ENCODE measurements around the gene MAP2K2.

The MAP2K2 gene

DNA sequence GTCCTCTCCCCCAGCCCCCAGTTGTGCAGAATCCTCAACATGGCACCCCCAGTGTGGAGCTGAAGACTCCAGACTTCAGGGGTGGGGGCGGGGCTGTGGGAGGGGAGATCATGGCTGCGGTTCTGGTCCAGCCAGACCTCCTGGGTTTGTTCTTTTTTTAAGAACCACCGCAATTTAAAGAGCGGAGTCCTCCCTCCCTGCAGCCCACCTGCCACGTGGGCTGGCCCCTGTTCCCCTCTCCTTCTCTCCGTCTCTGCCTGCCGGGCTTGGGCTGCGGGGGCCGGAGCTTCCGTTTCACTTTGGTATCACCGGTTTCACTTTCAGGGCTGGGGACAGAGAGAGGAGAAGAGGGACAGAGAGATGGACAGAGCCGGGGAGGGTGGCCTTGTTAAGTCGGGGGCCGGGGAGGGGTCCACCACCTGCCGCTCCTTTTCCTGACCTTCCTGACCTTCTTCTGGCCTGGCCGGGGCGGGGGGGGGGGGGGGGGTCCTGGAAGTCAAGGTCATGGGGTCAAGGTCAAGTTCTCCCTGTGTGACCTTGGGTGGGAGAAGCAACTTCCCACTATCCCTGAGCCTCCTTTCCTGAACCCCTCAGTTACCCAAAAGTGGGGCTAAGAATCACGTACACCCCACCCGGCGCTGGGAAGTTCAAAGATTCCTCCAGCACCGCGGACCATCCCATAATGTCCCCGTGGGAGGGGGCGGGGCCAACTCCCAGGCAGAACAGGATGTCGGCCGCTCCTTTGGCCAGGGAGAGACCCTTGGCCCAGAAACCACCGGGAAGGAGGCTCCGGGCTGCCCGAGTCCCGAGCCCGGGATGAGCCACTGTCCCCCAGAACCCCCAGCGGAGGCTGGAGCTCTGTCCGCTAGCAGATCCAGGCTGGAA is 45.9 kb downstream of the MAP2K2 start:
- peak in 1 of 2 donors; percentile 54 for DNase-seq (ENCODE audit: low read depth in 2 of 2)

DNA sequence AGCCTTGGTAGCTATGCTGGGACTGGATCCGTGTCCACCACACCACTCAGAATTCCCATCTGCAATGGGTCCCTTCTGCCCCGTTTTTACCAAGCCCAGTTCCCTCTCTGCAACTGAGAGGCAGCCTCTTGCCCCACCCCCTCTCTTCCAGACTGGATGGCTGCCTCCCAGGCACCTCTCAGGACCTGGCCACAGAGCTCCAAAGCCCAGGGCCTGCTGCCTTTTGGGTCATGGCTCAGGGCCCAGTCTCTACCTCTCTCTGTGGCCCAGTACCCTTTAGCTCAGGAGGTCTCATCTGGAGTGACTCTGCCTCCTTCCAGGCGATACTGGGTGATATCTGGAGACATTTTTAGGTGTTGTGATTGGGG is 46.9 kb downstream of the MAP2K2 start:
- no peak for DNase-seq (ENCODE audit: low read depth in 2 of 2)

DNA sequence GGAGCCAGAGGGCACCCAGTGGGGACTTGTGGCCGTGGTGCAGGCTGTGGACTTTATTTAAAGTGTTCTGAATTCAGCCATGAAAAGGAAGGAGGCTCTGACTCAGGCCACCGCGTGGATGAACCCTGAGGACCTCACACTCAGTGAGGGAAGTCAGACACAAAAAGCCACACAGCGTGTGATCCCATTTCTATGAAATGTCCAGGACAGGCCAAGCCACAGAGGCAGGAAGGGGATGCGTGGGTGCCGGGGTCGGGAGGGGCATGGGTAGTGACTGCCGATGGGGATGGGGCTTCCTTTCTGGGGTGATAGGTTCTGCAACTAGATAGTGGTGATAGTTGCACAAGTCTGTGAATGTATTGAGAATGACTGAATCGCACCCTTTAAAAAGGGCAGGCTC is 48.5 kb downstream of the MAP2K2 start:
- no peak for DNase-seq (ENCODE audit: low read depth in 2 of 2)

DNA sequence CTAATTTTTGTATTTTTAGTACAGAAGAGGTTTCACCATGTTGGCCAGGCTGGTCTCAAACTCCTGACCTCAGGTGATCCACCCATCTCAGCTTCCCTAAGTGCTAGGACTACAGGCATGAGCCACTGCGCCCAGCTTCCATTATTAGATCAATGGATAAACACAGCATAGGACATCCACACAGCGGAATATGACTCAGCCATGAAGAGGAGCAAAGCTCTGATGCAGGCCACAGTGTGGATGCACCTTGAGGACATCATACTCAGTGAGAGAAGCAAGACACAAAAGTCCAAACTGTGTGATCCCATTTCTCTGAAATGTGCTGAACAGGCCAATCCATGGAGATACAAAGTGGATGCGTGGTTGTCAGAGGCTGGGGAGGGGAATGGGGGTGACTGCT is 52.3 kb downstream of the MAP2K2 start:
- no peak for DNase-seq (ENCODE audit: low read depth in 2 of 2)

DNA sequence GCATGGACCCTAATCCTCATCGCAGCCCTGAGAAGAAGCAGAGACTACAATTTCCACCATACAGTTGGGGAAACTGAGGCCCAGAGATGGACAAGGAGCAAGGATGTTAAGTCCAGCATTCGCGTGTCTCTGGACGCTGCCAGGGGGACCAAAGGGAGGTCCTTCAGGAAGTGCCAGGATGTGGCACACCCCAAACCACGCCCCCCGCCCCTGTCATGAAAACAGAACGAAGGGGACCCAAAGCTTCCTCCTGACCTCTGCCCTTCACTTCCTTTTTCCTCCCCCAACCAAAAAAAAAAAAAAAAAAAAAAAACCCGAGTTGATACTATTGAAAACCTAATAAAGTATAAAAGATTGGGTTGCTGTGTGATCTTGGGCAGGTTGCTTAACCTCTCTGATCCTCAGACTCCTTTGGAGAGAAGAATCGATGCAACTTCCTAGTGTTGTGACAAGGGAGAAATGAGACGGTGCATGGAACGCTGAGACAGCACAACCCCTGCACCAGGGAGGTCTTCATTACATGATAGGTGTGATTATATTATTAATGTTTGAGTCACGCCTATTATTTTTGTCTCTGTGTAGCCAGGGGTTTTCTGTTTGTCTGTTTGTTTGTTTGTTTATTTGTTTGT is 54.5 kb downstream of the MAP2K2 start:
- DNase-seq (ENCODE audit: low read depth in 2 of 2) = no peak

DNA sequence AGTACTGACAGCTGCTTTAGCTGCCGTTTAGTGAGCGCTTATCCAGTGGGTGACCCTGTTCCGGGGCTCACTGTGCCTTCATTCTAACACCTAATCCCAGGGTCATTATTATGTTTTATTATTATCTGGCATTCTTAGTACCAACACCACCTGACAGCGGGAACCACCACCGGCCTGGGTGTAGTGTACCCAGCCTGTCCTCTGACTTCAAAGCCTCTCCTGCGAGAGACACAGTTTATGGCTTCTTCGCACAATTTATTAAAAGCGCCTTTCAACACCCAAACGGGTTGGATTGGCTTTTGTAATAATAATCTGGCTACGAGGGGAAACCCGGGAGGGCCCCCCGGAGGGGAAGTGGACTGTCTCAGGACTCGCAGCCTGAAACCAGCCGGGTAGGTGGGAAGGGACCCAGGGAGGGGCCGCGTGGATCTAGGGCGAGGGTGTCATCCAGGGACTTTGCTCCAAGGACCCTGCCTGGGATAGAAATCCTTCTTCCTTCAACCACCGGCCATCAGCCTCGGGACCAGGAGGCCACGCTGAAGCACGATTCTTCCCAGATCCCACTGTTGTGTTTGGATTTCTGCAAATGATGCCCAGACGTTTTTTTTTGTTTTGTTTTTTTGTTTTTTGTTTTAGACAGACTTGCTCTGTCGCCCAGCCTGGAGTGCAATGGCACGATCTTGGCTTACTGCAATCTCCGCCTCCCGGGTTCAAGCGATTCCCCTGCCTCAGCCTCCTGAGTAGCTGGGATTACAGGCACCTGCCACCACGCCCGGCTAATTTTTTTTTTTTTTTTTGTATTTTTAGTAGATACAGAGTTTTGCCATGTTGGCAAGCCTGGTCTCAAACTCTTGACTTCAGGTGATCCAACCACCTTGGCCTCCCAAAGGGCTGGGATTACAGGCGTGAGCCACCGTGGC is 55.6 kb downstream of the MAP2K2 start:
- DNase-seq (ENCODE audit: low read depth in 2 of 2) = no peak

DNA sequence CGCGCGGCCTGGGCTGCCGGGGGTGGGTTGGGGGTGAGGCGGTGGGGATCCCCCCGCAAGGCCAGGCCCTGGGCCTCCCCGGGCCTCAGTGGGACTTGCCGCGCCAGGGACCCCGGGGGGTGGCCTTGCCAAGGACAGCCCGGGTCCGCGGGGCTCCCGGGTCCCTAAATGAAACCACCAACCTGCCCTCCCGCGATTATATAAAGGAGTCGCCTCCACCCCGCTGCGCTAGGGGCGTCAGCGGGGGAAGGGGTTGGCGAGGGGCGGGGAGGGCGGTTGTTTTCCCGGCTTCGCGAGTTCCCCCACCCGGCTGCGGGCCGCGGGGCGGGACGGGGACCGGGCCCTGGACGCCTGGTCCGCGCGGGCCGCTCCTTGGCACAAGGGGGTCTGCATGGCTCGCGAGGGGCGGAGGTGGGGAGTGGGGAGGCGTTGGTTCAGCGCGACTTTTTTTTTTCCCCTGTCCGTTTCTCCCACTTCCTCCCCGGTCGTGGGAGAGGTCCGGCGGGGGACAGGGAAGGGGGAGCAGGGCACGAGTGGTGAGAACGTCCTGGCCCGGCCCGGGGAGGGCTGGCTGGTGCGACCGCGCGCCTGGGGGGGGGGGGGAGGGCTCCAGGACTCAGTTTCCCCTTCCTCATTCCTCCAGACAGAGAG is 56.4 kb downstream of the MAP2K2 start:
- DNase-seq (ENCODE audit: low read depth in 2 of 2) = no peak

DNA sequence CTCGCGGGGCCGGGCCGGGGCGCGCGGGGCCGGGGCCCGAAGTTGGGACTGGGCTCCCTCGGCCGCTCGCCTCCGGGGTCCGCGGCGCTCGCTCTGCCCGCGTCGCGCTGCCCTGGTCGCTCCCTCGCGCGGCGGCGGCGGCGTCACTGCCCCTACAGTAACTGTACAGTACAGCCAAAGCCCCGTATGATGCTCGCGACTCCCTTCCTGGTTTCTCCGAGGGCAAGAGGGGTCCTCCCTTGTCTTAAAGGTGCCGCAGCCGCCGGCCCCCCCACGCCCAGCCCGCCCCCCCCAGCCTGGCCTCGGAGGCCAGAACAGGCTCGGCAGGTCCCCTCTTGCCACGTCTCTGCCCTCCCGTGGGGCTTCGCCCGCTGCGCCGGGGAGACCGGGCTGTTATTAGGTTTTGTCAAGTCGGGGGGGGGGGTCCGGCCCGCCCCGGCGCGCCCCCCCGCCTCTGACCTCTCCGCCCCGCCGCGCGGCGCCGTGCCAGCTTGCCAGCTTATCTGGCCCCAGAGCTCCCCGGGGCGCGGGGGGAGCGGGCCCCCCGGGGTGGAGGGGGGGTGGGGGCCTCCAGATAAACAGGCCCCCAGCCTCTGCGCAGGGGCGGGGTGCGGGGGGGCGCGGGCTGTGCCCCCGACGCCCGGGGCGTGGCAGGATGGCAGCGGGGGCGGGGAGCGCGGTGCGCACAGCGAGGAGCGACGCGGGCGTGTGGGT is 57.1 kb downstream of the MAP2K2 start, which contains the start of gene ZBTB7A:
Gene ZBTB7A (minus strand): TSS at position 218 of the 714 bp plus-strand sequence. CDS start 11,667 bp downstream, outside the sequence.
- DNase-seq (ENCODE audit: low read depth in 2 of 2) = peak; percentile 66 to 81

DNA sequence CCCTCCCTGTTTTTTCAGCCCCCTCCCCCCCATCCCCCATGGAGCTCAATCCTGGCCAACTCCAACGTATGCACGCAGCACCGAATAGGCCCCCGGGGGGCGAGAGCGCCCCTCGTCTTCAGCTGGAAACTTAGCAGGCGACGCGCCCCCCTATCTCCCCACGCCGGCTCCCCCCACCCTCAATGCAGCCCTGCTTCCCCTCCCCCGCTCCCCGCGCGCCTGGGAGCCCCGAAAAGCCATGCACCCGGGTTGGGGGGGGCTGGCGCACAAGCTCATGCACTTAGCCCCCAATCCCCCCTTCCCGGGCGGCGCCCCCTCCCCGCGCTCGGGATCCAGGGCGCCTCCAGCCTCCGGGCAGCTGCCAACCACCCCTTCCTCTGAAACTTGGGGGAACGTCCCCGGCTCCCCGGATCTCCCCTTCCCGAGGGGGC is 57.7 kb downstream of the MAP2K2 start:
- DNase-seq (ENCODE audit: low read depth in 2 of 2) = peak in 1 of 2 donors; percentile 60

DNA sequence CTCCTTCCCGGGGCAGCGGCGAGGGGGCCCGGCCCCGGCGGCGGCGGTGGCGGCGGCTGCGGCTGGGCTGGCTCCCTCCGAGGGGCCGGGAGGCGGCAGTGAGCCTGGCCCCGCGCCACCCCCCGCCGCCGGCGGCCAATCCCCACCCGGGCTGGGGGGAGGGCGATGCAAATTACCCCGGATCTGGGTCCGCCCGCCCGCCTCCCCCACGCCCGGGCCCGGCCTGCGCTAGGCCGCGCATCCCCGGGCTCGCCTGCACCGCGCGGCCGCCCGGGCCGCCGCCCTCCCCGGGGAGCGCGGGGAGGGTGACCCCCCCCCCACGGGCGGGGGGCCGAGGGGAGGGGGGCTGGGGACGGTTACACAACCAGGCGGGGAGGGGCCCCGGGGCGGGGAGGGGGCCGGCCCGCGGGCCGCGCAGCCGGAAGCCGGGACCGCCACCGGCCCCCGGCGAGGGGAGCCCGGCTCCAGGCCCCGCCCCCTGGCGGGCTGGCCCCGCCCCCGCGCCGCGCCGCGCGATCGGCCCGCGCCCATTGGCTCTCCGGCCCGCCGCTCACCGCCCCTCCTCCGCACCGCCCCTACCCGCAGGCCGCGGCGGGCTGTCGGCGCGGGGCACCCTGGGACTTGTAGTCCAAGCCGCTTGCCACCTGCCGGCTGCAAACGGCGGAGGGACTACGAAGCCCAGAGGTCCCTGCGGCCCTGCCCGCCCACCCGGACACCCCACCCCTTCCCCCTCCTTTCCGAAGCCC is 58.3 kb downstream of the MAP2K2 start:
- DNase-seq (ENCODE audit: low read depth in 2 of 2) = peak; percentile 89 to 98

DNA sequence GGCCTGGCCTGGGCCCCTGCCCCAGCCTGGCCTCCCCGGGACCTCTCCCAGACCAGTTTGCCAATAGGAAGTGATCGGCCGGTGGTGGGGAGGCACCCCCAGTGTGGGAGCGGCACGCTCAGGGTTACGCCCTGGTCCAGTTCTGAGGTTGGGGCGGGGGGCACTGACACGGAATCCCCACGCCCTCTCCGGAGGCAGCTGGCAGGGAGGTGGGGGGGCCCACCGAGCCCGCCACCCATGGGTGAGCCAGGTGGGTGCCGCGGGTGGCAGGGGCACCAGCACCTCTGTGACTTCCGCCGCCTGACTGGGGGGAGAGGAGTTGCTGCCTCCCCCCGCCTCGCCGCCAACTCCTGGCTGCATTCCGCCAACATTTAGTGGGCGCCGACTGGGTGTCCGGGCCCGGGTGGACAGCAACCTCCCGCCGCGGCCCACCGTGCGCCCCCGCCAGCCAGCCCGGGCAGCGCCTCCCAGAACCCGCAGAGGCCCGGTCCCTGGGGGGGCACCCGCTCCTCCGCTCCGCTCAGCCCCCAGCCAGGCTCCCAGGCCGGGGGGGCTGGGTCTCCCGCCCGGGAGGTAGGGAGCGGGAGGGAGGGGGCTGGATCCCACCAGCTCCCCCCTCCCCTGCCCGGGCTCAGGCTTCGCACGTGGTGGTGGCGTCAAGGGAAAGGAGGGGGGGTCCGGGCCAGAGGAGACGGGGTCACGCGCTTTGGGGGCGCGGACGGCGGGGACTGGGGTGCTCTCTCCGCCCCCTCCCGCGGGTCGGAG is 59.2 kb downstream of the MAP2K2 start:
- DNase-seq (ENCODE audit: low read depth in 2 of 2) = peak in 1 of 2 donors; percentile 53

DNA sequence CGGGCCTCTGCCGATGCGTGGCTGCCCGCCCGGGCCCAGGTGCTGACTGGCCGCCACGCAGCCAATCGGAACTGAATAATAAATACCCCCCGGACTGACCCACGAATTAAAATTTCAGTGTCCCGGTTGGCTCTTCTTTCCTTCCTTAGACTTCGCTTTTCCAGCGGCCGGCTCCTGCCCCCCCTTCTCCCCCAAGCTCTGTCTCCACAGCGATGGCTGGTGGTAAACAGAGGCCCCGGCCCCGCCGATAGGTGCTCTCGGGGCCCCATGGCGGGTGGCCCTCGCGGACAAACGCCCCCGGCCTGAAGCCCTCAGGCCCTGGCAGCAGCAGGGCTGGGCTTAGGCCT is 59.8 kb downstream of the MAP2K2 start:
- no peak for DNase-seq (ENCODE audit: low read depth in 2 of 2)

DNA sequence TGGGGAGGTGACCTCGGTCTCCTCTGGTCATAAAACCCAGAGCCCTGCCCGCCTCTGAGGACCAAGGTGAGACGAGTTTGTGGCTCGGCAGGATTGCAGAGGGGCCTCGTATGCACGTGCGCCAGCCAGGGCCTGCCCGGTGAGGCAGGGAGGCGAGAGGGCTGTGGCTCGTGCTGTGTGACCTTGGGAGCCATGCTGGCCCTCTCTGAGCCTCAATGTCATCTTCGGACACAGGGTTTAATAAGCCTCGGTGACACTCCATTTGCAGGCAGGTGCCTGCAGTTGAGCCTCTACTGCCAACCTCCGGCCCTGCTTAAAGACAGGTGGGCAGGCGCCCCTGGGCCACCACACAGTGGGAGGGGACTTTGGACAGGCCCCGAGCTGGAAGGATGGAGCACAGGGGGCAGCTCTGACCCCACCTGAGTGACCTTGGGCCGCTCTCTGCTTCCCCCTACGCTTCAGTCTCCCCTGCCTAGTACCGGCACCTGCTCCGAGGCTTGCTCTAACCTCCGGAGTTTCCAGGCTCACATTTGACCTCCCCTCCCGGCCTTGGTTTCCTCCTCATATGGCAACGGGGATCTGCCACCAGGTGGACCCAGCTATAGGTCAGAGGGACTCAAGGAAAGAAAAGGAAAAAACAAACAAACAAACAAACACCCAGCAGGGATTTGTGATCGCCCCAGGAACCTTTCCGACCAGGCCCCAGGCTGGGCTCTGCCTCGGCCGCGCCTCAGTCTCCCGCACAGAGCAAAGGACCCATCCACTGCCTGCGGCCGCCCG is 60.4 kb downstream of the MAP2K2 start:
- no peak for DNase-seq (ENCODE audit: low read depth in 2 of 2)

DNA sequence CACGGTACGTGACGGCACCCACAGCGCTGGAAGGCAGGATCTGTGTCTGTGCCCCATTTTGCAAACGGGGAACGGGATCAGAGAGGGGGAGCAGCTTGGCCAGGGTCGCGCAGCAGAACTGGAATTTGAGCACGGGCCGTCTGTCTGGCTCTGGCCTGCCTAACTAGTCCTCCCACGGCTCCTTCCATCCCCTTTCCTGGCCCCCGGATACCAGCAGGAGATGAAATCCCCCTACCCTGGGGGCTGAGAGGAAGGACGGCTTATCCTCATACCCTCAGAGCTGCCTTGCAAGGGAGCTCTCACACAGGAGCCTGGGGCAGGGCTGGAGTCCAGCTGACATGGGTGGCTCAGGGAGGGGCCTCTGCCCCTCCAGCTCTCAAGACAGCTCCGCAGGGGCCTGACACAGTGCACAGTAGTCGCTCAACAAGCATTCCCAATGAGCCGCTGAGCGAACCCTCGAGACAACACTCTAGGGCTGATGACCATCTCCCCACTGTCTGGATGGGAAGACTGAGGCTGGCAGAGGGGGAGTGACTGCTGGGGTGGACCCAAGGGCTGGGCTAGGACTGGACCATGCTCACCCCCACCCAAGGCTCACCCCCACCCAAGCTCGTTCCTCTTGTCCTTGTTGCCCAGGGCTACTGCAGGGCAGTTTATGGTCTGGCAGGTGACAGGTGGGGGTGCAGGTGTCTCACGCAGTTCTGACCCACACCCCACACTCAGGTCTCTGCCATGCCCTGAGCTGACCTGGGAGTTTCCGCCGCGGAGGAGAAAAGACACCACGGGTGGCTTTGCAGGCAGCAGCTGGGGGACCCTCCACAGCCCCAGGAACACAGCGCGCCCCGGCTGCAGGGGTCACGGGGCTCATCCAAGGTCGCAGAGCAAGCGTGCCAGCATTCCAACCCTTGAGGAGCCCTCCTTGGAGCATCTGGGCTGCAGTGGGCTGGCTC is 61.2 kb downstream of the MAP2K2 start:
- DNase-seq (ENCODE audit: low read depth in 2 of 2) = no peak

DNA sequence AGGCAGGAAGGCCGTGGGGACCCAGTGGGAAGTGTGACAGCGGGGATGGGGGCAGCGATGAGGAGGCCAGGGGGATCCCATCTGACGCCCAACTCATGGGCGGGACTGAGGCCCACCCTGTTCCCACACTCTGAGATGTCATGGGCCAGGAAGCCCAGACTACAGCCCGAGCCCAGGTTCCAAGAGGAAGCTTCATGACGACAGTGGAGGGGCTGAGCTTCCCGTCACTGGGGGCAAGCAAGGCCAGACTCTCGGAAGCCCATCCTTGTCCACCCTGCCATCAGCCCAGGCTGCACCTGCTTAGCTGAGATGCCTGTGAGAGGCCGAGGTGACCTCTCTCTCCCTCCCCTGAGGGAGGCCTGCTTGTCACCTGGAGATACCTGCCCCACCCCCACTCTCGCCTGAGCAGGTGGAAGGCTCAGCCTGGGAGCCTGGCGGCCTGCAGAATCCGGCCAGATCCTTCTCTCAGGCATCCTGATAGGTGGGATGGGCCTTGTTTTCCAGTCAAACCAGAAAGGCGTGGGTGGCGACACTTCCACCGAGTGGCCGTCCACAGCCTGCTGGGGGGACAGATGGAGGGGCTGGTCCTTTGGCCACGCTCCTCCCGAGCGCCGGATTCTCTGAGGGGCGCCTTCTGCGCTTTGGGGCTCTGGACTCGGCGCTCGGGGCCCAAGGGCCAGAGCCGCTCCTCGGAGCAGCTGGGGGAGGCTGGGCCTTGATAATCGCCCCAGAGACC is 62.1 kb downstream of the MAP2K2 start:
- DNase-seq (ENCODE audit: low read depth in 2 of 2) = no peak

DNA sequence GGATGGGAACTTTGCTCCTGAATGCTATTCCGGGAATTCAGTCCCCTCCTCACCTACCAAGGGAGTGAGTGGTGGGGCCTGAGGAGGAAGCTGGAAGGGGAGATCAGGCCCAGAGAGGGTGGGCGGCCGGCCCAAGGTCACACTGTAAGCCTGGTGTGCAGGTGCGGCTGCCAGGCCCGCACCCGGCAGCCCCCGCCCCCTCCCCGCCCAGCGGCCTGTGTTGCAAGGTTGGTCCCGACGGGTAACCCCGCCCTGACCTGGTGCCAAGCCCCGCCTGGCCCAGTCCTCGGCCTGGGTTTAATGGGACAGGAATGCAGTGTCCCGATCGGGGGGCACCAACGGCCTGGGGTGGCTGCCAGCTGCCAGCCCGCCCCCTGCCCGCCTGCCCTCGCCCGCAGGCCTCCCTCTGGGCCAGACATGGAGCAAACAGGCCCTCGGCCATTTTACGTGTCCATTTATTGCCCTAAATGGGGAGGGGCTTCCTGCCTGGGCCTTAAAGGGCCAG is 62.7 kb downstream of the MAP2K2 start:
- no peak for DNase-seq (ENCODE audit: low read depth in 2 of 2)
